Muscle of back (tissue), 11 donors: ENCODE results near the gene GLYR1. TPM values are rescaled to one million over a fixed set of nuclear protein-coding genes. Genes with fewer than 3 reads are reported as not detected.
"Not testable (repeated sequence)": the region's sequence is repeated elsewhere in the genome, so short reads cannot be mapped to it uniquely, and the experiment has no call there.

Experiments
- DNase-seq, 3 donors: peaks; one replicate each; pipeline versions ENCODE4 v3.0.0 to v3.0.0-alpha.2; 2013
- polyA plus RNA-seq, 10 donors: library from polyadenylated mRNA; unstranded; fragments of 120-200 nt; gene quantifications; one replicate each; pipeline ENCODE4 v1.2.1, GENCODE V29; 2013; ENCODE audit not compliant: insufficient read length in 10 of 10

The GLYR1 gene
- polyA plus RNA-seq, 10 donors, result 40.5 to 61.3 (median 49.6) TPM

GRCh38 chr16:4790871-4791270 lies 56.2 kb downstream of the GLYR1 start:
- no peak for DNase-seq

DNA sequence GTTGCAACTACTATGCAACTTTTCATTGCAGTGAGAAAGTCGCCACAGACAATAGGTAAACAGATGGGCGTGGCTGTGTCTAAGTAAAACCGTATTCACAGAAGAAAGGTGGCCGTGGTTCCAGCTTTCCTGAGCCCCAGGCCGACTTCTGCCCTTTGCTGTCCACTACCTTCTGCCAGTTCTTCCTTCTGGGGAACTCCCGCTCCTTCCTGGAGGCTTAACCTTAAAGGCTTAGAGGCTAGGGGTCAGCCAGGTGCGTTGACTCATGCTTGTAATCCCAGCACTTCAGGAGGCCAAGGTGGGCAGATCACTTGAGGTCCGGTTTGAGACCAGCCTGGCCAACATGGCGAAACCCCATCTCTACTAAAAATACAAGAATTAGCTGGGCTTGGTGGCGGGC lies 56.8 kb downstream of the GLYR1 start:
- DNase-seq, result no peak

- DNase-seq, result no peak
Measured at GRCh38 chr16:4788910-4789309, 58.2 kb downstream of the GLYR1 start.

GRCh38 chr16:4788489-4788889 lies 58.6 kb downstream of the GLYR1 start:
- DNase-seq, result no peak

GRCh38 chr16:4787627-4788482 lies 59.2 kb downstream of the GLYR1 start, which contains the start of gene SEPTIN12:
TSS of gene SEPTIN12 (minus strand) at chr16:4788345. CDS start at chr16:4787645, 700 bp downstream.
- no peak for DNase-seq

DNA sequence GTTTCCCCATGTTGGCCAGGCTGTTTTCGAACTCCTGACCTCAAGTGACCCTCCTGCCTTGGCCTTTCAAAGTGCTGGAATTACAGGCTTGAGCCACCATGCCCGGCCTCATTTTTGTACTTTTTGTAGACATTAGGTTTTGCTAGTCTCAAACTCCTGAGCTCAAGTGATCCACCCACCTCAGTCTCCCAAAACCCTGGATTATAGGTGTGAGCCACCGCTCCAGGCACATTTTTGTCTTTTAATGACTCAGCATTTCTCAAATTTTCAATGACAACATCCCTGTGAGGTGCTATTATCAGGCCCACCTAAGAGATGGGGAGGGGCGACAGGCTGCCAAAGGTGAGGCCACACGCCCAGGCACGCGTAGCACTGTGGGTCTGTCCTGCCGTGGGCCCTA lies 60.0 kb downstream of the GLYR1 start:
- DNase-seq, result no peak

GRCh38 chr16:4785758-4786433 lies 61.2 kb downstream of the GLYR1 start:
- DNase-seq, result no peak

- not testable (repeated sequence) for DNase-seq
Measured at GRCh38 chr16:4784444-4784987, 62.6 kb downstream of the GLYR1 start.

- DNase-seq, result no peak
Measured at GRCh38 chr16:4783951-4784336, 63.1 kb downstream of the GLYR1 start.

DNA sequence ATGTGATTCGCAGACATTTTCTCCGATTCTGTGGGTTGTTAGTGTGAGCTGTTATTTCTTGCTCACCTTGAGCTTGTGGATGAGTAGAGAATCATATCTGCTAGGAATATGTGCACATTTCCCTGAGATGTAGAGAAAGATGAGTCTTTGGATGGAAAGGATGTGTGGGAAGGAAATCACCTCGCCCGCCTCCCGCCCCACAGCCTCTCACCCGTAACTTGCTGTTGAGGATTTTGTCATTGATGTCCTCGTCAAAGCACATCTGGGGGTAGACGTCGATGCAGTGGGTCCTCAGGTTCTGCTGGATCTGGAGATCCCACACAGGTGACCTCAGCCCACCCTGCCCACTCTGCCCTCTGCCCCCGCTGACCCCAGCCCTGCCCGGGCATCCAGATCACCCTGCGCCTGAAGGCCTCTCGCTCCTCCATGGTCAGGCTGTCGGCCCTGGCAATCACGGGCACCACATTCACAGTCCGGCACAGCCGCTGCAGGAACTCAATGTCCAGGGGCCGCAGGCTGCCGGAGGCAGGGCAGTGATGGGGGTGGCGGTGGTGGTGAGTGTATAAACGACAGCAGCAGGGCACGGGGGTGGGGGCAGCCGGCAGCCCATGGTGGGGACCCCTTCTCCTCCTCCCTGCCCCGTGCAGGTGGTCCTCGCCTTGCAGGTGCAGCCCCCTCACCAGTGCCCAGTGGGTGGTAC lies 63.7 kb downstream of the GLYR1 start:
- DNase-seq, result no peak

DNA sequence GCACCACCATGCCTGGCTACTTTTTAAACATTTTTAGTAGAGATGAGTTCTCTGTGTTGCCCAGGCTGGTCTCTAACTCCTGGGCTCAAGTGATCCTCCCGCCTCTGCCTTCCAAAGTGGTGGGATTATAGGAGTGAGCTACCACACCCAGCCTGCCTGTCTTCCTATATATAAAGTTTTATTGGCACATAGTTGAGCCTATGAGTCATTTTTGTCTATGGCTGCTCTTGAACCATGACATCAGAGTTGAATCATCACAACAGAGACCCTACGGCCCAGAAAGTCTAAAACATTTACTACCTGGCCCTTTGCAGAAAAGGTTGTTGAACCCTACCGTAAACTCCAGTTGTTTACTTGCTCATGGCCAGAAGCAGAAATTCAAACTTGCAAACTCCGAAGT lies 66.9 kb downstream of the GLYR1 start:
- DNase-seq, result no peak

GRCh38 chr16:4778050-4778392 lies 69.1 kb downstream of the GLYR1 start:
- DNase-seq, result no peak

DNA sequence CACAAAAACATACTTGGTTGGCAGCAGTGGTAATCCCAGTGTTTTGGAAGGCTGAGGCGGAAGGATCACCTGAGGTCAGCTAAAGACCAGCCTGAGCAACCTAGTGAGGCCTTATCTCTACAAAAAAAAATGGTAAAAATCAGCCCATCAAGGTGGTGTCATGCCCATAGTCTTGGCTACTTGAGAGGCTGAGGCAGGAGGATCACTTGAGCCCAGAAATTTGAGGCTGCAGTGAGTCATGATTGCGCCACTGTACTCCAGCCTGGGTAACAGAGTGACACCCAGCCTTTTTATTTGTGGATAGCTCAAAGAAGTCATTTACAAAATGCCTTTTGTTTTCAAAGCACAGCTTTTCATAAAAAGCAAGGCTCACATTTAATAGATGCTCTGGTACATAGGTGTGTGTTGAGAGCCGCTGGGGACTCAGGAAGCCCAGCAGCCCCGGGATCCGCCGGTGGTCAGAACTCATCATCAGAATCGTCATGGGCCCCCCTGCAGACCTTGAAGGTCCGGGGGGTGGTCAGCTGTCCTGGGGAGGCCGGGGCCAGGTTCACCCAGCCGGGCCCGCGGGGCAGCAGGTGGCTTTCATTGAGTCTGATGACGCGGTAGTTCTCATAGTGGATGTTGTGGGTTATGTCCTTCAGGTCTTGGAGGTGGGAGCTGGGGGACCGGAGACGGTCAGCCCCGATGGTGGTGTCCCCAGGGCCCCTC lies 69.6 kb downstream of the GLYR1 start:
- no peak for DNase-seq

DNA sequence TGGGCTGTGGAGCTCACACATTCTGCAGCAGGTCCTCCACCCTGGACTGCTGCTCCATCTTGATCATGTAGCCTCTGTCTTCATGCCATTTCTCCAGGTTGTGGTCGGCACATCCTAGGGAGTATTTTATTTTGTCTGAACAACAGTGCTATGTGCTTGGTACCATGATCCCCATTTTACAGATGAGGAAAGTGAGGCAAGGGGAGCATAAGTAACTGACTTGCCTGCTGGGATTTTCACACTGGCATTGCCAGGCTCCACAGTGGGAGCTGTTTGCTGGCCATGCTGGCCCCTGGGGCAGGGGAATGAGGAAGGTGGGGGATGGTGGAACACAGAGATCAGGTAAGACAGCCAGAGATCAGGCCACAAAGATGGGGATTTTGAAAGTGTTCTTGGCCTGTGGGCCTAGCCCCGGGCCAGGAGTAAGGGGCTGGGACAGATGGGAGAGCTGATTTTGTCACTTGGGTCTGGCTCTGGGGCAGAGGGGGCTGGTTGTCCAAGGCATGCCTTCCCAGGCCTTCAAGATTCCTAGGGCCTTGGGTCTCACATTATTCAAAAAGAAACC lies 70.9 kb downstream of the GLYR1 start:
- DNase-seq, result no peak

- no peak for DNase-seq
Measured at GRCh38 chr16:4775005-4775404, 72.1 kb downstream of the GLYR1 start.

- no peak for DNase-seq
Measured at GRCh38 chr16:4772351-4772750, 74.7 kb downstream of the GLYR1 start.

DNA sequence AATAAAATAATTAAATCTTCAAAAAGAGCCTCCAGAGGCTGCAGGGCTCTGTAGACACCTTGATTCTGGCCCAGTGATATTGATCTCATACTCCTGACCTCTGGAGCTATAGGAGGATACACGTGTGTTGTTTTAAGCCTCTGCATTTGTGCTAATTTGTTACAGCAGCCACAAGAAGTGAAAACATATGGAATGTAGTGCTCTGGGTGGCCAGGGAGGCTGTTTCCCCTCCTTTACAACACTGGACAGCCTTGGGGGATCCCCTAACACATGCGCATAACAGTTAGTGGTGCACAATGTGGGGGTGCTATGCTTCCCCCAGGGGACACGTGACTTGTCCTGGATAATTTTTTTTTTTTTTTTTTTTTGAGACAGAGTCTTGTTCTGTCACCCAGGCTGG lies 75.4 kb downstream of the GLYR1 start:
- no peak for DNase-seq

- no peak for DNase-seq
Measured at GRCh38 chr16:4769306-4769638, 77.8 kb downstream of the GLYR1 start.

DNA sequence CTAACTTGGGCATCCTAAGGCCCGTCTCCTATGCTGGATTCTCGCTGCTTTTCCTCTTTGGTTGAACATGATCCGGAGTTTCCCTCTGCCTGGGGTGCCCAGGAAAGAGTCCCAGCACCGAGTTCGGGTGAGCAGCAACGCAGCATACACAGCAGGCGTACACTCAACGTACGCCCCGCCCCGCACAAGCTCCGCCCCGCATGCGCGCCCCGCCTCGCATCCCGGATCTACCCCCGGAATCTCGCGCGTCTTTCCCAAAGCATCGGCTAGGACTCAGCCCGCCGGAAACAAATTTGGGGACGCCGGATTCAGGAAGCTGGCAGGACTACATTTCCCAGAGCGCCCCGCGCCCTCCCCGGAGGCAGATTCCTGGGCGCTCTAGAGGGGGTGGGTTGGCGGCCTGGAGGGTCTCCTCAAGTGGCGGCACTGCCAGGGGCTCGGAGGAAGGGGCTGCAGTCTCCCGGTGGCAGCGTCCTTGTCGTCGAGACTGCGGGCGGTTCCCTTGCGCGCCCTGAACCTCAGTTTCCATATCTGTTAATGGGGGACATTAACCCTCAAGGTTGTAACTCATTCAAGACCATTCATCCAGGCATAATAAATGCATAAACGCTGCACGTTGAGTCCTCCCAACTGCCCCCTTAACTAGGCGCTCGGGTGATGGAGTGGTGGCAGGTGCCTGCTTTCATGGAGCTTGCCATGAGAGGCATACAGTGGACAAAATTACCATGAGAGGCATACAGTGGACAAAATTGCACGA lies 78.4 kb downstream of the GLYR1 start:
- DNase-seq, result peak; percentile 96 to 99 (median 97)

GRCh38 chr16:4767872-4768548 lies 79.1 kb downstream of the GLYR1 start:
- DNase-seq, result peak in 1 of 3 donors; percentile 24
